Muscle layer of duodenum (tissue), 2 donors: ENCODE results near the gene CDC42BPA.
"Not testable (repeated sequence)": the region's sequence is repeated elsewhere in the genome, so short reads cannot be mapped to it uniquely, and the experiment has no call there.

ENCODE experiments used
- H3K27ac ChIP-seq: one replicate; pipeline ENCODE4 v1.7.0; 2013; ENCODE audit warnings: mild to moderate bottlenecking, low read length
- H3K27me3 ChIP-seq: one replicate; pipeline ENCODE4 v1.7.0; 2013; ENCODE audit warnings: low read depth, mild to moderate bottlenecking, control low read depth, low read length
- H3K36me3 ChIP-seq, 2 donors: one replicate each; pipeline ENCODE4 v1.7.0; 2013; ENCODE audit warnings: low read length in 2 of 2, control low read depth in 1 of 2, mild to moderate bottlenecking in 1 of 2; ENCODE audit not compliant: insufficient read depth in 2 of 2, control insufficient read depth in 1 of 2
- H3K4me1 ChIP-seq, 2 donors: one replicate each; pipeline ENCODE4 v1.7.0; 2013; ENCODE audit warnings: low read length in 2 of 2, mild to moderate bottlenecking in 2 of 2, control low read depth in 1 of 2, moderate library complexity in 1 of 2; ENCODE audit not compliant: insufficient read depth in 2 of 2, control insufficient read depth in 1 of 2
- H3K4me3 ChIP-seq, 2 donors: one replicate each; pipeline ENCODE4 v1.7.0; 2013; ENCODE audit warnings: low read length in 2 of 2, low read depth in 1 of 2, mild to moderate bottlenecking in 1 of 2
- H3K9me3 ChIP-seq, 2 donors: one replicate each; pipeline ENCODE4 v1.7.0; 2013; ENCODE audit warnings: low read length in 2 of 2, control low read depth in 1 of 2, mild to moderate bottlenecking in 1 of 2; ENCODE audit not compliant: control insufficient read depth in 1 of 2
- donor health status: healthy.

CDC42BPA gene

DNA sequence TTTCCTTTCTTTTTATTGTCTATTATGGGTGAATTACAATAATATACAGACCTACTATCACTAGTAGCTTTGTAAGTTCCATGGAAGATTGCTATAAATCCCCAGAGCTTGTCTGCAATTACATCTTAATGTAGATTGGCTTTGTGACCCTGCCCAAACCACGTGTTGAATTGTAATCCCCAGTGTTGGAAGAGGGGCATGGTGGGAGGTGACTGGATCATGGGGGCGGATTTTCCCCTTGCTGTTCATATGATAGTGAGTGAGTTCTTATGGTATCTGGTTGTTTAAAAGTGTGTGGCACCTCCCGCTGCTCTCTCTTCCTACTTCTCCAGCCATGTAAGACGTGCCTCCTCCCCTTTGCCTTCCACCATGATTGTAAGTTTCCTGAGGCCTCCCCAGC is 34.9 kb upstream of the CDC42BPA start:
- Histone ChIP-seq H3K36me3 (no peaks in the 10 kb centered on the region), H3K27ac (no peak overlapping the region), H3K4me3 (no peak overlapping the region), H3K9me3 (no peaks in the 10 kb centered on the region), H3K27me3 (no peaks in the 10 kb centered on the region), H3K4me1 (peaks cover 8 to 10% of the 10 kb centered on the region in 2 donors)

DNA sequence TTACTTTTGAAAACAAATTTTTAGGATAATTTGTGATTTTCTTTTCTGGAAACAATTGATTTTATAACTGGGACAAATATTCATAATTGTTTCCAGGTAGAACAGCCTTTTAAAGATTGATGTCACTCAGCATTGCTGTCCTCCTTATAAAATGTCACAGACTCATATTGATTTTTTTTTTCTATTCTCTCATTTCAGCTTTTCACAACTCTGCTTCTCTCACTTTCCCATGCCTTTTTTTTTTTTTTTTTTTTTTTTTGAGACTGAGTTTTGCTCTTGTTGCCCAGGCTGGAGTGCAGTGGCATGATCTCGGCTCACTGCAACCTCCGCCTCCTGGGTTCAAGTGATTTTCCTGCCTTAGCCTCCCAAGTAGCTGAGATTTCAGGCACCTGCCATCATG is 33.9 kb upstream of the CDC42BPA start:
- not testable (repeated sequence) for H3K27me3 ChIP-seq, H3K4me1 ChIP-seq, H3K4me3 ChIP-seq, H3K9me3 ChIP-seq, H3K36me3 ChIP-seq, H3K27ac ChIP-seq

GRCh38 chr1:227351443-227351842 is 33.2 kb upstream of the CDC42BPA start:
- no peaks in the 10 kb centered on the region for H3K27me3 ChIP-seq
- H3K27ac ChIP-seq = no peak overlapping the region
- no peaks in the 10 kb centered on the region for H3K36me3 ChIP-seq
- H3K4me3 ChIP-seq = no peak overlapping the region
- no peaks in the 10 kb centered on the region for H3K9me3 ChIP-seq
- H3K4me1 ChIP-seq = peaks cover 0 to 8% of the 10 kb centered on the region in 2 donors

DNA sequence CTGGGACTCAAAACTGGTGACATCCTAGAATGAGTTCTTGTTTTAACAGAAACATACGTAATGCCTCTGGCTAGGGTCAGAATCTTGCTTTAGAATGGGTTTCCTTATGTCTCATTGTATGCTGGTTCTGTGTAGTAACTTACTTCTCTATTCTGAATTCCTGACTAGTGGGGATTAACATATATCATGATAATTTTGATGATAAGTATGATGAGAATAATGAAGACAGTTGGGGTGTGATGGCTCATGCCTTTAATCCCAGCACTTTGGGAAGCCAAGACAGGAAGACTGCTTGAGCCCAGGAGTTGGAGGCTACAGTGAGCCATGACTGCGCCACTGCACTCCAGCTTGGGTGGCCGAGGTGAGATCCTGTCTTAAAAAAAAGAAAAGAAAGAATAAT is 31.7 kb upstream of the CDC42BPA start:
- no peaks in the 10 kb centered on the region for H3K27me3 ChIP-seq
- H3K4me1 ChIP-seq = peaks cover 0 to 8% of the 10 kb centered on the region in 2 donors
- no peak overlapping the region for H3K4me3 ChIP-seq
- H3K36me3 ChIP-seq = no peaks in the 10 kb centered on the region
- no peak overlapping the region for H3K27ac ChIP-seq
- no peaks in the 10 kb centered on the region for H3K9me3 ChIP-seq

- Histone ChIP-seq H3K4me1 (no peaks in the 10 kb centered on the region), H3K27me3 (no peaks in the 10 kb centered on the region), H3K27ac (no peak overlapping the region), H3K9me3 (peaks cover 0 to 2% of the 10 kb centered on the region in 2 donors), H3K36me3 (no peaks in the 10 kb centered on the region), H3K4me3 (no peak overlapping the region)
Observed at GRCh38 chr1:227343727-227344551, 25.6 kb upstream of the CDC42BPA start.

- H3K36me3 ChIP-seq = no peaks in the 10 kb centered on the region
- no peak overlapping the region for H3K27ac ChIP-seq
- H3K9me3 ChIP-seq = peaks cover 0 to 2% of the 10 kb centered on the region in 2 donors
- H3K27me3 ChIP-seq = no peaks in the 10 kb centered on the region
- H3K4me1 ChIP-seq = no peaks in the 10 kb centered on the region
- no peak overlapping the region for H3K4me3 ChIP-seq
Observed at GRCh38 chr1:227343206-227343605, 24.9 kb upstream of the CDC42BPA start.

DNA sequence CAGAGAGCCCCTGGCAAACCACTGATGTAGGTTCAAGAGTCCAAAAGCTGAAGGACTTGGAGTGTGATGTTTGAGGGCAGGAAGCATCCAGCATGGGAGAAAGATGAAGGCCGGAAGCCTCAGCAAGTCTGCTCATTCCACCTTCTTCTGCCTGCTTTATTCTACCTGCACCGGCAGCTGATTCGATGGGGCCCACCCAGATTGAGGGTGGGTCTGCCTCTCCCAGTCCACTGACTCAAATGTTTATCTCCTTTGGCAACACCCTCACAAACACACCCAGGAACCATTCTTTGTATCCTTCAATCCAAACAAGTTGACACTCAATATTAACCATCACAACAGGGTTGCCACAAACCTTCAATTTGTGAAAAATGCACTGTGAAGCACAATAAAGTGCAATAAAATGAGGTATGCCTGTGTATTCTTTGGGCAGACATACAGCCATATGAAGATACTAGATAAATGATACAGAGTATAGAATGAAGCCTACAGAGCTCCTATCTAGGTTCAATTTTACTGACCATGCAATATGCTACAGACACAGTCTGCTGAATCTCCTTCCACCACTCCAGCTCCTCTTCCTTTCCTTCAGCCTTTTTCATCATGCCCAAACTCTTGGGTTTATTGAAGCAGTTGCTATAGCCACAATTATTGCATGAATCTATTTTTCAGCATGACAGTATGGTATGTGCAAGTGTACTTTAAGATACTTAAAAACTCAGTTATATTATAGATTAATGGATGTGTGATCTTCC is 24.0 kb upstream of the CDC42BPA start:
- Histone ChIP-seq H3K4me1 (no peaks in the 10 kb centered on the region), H3K27ac (no peak overlapping the region), H3K27me3 (no peaks in the 10 kb centered on the region), H3K36me3 (no peaks in the 10 kb centered on the region), H3K4me3 (no peak overlapping the region), H3K9me3 (peaks cover 0 to 2% of the 10 kb centered on the region in 2 donors)

DNA sequence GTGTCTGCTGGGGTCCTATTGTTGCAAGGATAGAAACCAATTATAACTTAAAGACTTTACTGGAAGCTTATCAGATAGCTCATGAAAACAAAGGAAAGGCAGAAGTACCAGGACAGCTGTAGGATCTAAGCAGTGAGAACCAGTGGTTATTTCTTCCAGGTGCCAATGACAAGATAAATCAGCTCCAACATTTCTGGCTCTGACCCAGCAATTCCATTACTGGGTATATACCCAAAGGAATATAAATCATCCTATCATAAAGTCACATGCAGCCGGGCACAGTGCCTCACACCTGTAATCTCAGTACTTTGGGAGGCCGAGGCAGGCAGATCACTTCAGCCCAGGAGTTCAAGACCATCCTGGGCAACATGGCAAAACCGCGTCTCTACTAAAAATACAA is 17.8 kb upstream of the CDC42BPA start:
- H3K36me3 ChIP-seq, H3K9me3 ChIP-seq, H3K4me1 ChIP-seq, H3K27ac ChIP-seq, H3K27me3 ChIP-seq, H3K4me3 ChIP-seq: not testable (repeated sequence)

DNA sequence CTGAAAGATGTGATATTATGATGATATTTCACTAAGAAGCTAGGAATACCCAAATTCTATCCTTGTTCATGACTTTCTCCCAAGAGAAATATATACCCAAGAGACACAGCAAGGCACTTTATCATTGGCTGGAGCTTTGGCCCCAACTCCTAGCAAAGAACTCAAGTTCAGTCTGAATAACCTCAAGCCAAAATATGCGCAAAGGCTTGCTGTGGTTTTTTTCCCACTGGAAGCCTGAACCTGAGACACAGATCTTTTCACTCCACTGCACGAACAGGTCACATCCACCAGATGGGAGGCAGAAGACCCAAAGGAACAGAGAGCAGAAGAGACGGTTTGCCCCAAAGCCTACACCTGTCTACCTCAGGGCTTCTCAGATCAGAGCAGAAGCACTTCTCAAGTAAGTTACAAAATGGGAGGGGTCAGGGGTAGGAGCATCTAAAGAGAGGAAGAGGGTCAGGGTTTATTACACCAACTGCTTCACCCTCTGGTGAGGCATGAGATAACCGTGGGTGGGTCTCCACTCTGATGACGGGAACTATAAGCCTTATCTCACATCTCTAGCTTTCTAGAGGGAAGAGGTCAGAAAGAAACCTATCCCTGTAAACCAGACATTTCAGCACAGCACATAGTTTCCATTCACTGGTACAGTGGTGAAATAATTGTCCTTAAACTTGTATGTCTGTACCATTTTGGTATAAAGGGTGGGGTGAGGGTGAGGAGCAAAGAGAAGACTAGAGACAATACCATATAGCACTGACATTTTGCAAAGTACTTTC is 17.1 kb upstream of the CDC42BPA start:
- Histone ChIP-seq H3K9me3 (peaks cover 0 to 3% of the 10 kb centered on the region in 2 donors), H3K27ac (no peak overlapping the region), H3K27me3 (no peaks in the 10 kb centered on the region)

GRCh38 chr1:227333423-227333822 is 15.1 kb upstream of the CDC42BPA start:
- Histone ChIP-seq H3K4me3 (no peak overlapping the region), H3K9me3 (peaks cover 0 to 3% of the 10 kb centered on the region in 2 donors), H3K27ac (no peak overlapping the region), H3K4me1 (no peaks in the 10 kb centered on the region), H3K27me3 (no peaks in the 10 kb centered on the region), H3K36me3 (no peaks in the 10 kb centered on the region)

More for the DNA sequence above, 17.1 kb upstream of the CDC42BPA start:
- Histone ChIP-seq H3K4me1 (no peaks in the 10 kb centered on the region), H3K4me3 (no peak overlapping the region), H3K36me3 (no peaks in the 10 kb centered on the region)
